ENCODE results near the gene C1orf21.

GRCh38 chr1:184646824-184647223, 260.0 kb downstream of the C1orf21 start:
- TF ChIP-seq GATA2 (IDR thresholded peaks at IDR 0.05; ENCODE audit: low read depth, low read length), result no peak
- no peak for TF ChIP-seq GATA3 (IDR thresholded peaks at IDR 0.05; ENCODE audit: low read depth, low read length)
